ENCODE measurements around the gene DOCK2. TPM values are rescaled to one million over a fixed set of nuclear protein-coding genes. Genes with fewer than 3 reads are reported as not detected.

DOCK2 gene
- total RNA-seq, 1 donor from 2014 or later = not detected

- DNase-seq (ENCODE audit: low read depth) (no peak), FAIRE-seq (no peak)
- Histone ChIP-seq H3K27me3 (ENCODE audit: control insufficient read depth, insufficient read depth, low read length) (no peaks in the 10 kb centered on the region), H3K36me3 (ENCODE audit: control insufficient read depth, insufficient read depth, low read length) (no peaks in the 10 kb centered on the region), H3K4me3 (ENCODE audit: low read depth, low read length) (no peak overlapping the region)
- no peak for TF ChIP-seq CTCF (IDR thresholded peaks at IDR 0.05; ENCODE audit: insufficient read depth, low read length, severe bottlenecking)
Measured at GRCh38 chr5:169906745-169907649, 269.9 kb downstream of the DOCK2 start.

- no peak for DNase-seq (ENCODE audit: low read depth)
- no peak for FAIRE-seq
- H3K36me3 ChIP-seq (ENCODE audit: control insufficient read depth, insufficient read depth, low read length) = no peaks in the 10 kb centered on the region
- no peaks in the 10 kb centered on the region for H3K27me3 ChIP-seq (ENCODE audit: control insufficient read depth, insufficient read depth, low read length)
- no peak for TF ChIP-seq CTCF (IDR thresholded peaks at IDR 0.05; ENCODE audit: insufficient read depth, low read length, severe bottlenecking)
- H3K4me3 ChIP-seq (ENCODE audit: low read depth, low read length) = no peak overlapping the region
Measured at GRCh38 chr5:169908864-169909263, 271.8 kb downstream of the DOCK2 start.

GRCh38 chr5:169909945-169910344 lies 272.9 kb downstream of the DOCK2 start:
- no peak for DNase-seq (ENCODE audit: low read depth)
- FAIRE-seq = no peak
- no peaks in the 10 kb centered on the region for H3K36me3 ChIP-seq (ENCODE audit: control insufficient read depth, insufficient read depth, low read length)
- H3K27me3 ChIP-seq (ENCODE audit: control insufficient read depth, insufficient read depth, low read length) = no peaks in the 10 kb centered on the region
- no peak overlapping the region for H3K4me3 ChIP-seq (ENCODE audit: low read depth, low read length)
- no peak for TF ChIP-seq CTCF (IDR thresholded peaks at IDR 0.05; ENCODE audit: insufficient read depth, low read length, severe bottlenecking)

GRCh38 chr5:169910393-169910792 lies 273.3 kb downstream of the DOCK2 start:
- FAIRE-seq (no peak), DNase-seq (ENCODE audit: low read depth) (no peak)
- no peak overlapping the region for H3K4me3 ChIP-seq (ENCODE audit: low read depth, low read length)
- no peaks in the 10 kb centered on the region for H3K27me3 ChIP-seq (ENCODE audit: control insufficient read depth, insufficient read depth, low read length)
- no peaks in the 10 kb centered on the region for H3K36me3 ChIP-seq (ENCODE audit: control insufficient read depth, insufficient read depth, low read length)
- no peak for TF ChIP-seq CTCF (IDR thresholded peaks at IDR 0.05; ENCODE audit: insufficient read depth, low read length, severe bottlenecking)

- no peak for FAIRE-seq
- DNase-seq (ENCODE audit: low read depth) = peak; percentile 29
Measured at GRCh38 chr5:169911448-169912212, 274.6 kb downstream of the DOCK2 start.

More at GRCh38 chr5:169911448-169912212, 274.6 kb downstream of the DOCK2 start:
- H3K36me3 ChIP-seq (ENCODE audit: control insufficient read depth, insufficient read depth, low read length) = no peaks in the 10 kb centered on the region
- TF ChIP-seq CTCF (IDR thresholded peaks at IDR 0.05; ENCODE audit: insufficient read depth, low read length, severe bottlenecking) = peak; percentile 38
- H3K4me3 ChIP-seq (ENCODE audit: low read depth, low read length) = no peak overlapping the region
- H3K27me3 ChIP-seq (ENCODE audit: control insufficient read depth, insufficient read depth, low read length) = no peaks in the 10 kb centered on the region
